Measurements from ENCODE around the gene SMYD4.
"Not testable (repeated sequence)": the region's sequence is repeated elsewhere in the genome, so short reads cannot be mapped to it uniquely, and the experiment has no call there.

SMYD4 gene

GRCh38 chr17:1829592-1830257 lies at the start of gene SMYD4, which contains the start of gene RPA1:
Gene SMYD4 (minus strand): TSS chr17:1829902. CDS start chr17:1827994, 1,908 bp downstream.
Gene RPA1 (plus strand): TSS chr17:1830005. CDS start chr17:1830094, 89 bp downstream.
- DNase-seq = peak; percentile 95

- peak; percentile 5 for DNase-seq
These were observed 48.9 kb upstream of the SMYD4 start for GRCh38 chr17:1878419-1879121.

- no peak for DNase-seq
These were observed 45.9 kb upstream of the SMYD4 start for GRCh38 chr17:1875597-1875996.

GRCh38 chr17:1873418-1873817 lies 43.7 kb upstream of the SMYD4 start:
- no peak for DNase-seq

GRCh38 chr17:1872976-1873375 lies 43.3 kb upstream of the SMYD4 start:
- DNase-seq = no peak

GRCh38 chr17:1872254-1872653 lies 42.6 kb upstream of the SMYD4 start:
- DNase-seq = no peak

- DNase-seq = no peak
These were observed 42.1 kb upstream of the SMYD4 start for GRCh38 chr17:1871756-1872155.

- no peak for DNase-seq
These were observed 40.9 kb upstream of the SMYD4 start for GRCh38 chr17:1870592-1870991.

GRCh38 chr17:1868090-1868489 lies 38.4 kb upstream of the SMYD4 start:
- DNase-seq = no peak

- DNase-seq = no peak
These were observed 37.6 kb upstream of the SMYD4 start for GRCh38 chr17:1867307-1867706.

GRCh38 chr17:1865252-1866037 lies 35.7 kb upstream of the SMYD4 start:
- DNase-seq = peak; percentile 80

- DNase-seq = no peak
These were observed 31.8 kb upstream of the SMYD4 start for GRCh38 chr17:1861391-1862010.

GRCh38 chr17:1860978-1861377 lies 31.3 kb upstream of the SMYD4 start:
- no peak for DNase-seq

- not testable (repeated sequence) for DNase-seq
These were observed 26.8 kb upstream of the SMYD4 start for GRCh38 chr17:1856462-1856861.

- DNase-seq = no peak
These were observed 24.0 kb upstream of the SMYD4 start for GRCh38 chr17:1853698-1854097.

- no peak for DNase-seq
These were observed 22.6 kb upstream of the SMYD4 start for GRCh38 chr17:1852327-1852726.

- no peak for DNase-seq
These were observed 17.5 kb upstream of the SMYD4 start for GRCh38 chr17:1847191-1847590.

- no peak for DNase-seq
These were observed 14.2 kb upstream of the SMYD4 start for GRCh38 chr17:1843947-1844346.

- no peak for DNase-seq
These were observed 9.8 kb upstream of the SMYD4 start for GRCh38 chr17:1839516-1839915.

- DNase-seq = peak; percentile 62
These were observed 4.9 kb upstream of the SMYD4 start for GRCh38 chr17:1834380-1835149.

GRCh38 chr17:1830288-1830687 lies 586 bp upstream of the SMYD4 start:
- no peak for DNase-seq

GRCh38 chr17:1829216-1829591 lies 498 bp downstream of the SMYD4 start:
- DNase-seq = no peak

All from suppressor macrophage treated with lipopolysaccharide for 4 hours (primary cell).